GM15510 (cell line): Measurements from ENCODE around the gene PERCC1.
A peak's percentile ranks its signal among the peaks of the same experiment; 100 is the strongest.

Experiments used
- POLR2A ChIP-seq: IDR thresholded peaks from 3 replicates; pipeline ENCODE4 v1.6.1; 2011; ENCODE audit warnings: borderline replicate concordance; ENCODE audit not compliant: insufficient read length; ENCODE audit errors: extremely low read depth

The PERCC1 gene

DNA sequence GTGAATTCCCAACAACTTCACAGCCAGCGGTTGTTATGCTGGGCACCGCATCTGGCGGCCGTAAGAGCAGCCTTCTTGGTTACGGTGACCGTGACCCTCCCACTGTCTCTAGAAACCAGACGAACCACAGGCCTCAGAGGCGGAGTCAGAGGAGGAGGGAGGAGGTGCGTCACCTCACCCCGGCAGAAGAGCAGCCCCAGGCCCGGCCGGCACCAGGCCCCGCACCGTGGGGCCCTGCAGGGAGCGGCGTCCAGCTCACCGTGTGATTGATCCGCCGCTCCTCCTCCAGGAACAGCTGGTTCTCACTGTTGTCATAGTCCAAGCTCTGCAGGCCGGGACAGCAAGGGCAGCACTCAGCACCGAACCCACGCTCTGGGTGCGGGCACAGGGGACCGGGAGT, 30.3 kb downstream of the PERCC1 start:
- no peak for TF ChIP-seq POLR2A

DNA sequence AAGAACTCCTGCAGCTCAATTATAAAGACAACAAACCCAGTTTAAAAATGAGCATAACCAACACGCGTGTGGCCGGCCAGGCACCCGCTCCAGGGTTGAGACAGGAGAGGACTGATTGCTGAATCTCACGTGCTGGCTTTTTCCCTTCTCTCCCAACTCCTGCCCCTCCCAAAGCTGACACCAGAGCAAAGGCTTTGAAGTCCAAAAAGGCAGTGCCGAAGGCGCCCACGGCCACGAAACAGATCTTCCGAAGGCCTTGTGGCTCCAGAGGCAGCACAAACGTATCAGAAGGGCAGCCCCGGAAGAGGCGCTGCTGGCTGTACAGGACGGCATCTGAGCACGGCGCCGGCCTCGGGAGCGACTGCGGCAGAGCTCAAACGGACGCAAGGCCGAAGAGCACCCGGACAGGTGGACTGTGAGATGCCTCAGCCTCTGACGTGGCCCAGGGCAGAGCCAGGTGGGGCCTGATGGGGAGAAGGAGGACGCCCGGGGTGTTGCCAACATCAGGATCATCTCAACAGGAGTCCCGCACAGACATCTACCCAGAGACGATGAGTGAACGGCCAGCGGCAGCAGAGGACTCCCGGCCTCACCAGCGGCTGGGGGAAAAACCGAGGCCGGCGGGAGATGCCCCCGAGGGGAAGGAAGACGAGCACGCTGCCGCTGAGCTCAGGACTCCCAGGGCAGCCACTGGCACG, 33.5 kb downstream of the PERCC1 start:
- TF ChIP-seq POLR2A: no peak

DNA sequence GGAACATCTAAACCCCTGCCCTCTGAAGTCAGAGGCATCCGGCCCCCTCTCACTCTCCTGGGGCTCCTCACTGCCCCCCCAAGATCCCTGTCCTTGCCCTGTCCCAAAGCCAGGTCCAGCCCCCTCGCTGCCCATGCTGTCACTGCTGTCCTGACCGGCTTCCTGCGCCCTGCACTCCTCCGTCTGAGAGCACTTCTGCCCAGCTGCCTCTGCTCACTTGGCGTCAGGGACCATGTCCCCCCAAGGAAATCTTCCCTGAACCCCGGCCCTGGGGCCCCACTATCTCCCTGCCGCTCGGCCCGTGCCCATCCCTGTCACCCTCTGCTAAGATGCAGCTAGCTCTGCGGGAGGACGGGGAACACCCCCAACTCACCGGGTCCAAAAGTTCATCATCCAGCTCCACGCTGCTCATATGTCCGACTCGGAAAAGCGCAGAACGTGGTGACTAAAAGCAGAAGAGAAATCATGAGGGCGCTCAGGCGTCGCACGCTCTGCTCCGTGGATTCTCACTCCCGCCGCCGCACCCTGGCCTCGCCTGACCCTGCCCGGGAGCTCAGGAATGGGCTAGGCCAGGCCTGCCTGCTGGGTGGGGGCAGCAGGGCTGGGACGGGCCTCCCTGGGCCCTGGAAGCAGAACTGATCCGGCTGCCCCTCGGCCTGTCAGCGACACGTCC, 34.2 kb downstream of the PERCC1 start:
- no peak for TF ChIP-seq POLR2A

DNA sequence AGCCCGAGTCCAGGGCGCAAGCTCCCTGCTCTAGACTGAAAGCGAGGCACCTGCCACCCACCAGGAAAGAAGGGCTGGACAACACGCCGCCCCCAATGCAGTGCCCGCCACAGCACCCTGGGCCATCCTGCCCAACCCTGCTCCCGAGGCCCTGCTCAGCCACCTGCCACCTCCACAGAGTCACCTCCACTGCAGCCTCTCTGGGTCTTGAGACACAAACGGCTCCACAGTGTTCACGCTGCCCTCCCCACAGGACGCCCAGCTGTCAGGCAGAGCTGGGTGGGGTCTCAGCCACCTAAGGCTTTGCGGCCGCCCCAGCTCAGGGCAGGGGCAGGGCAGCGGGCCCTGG, 34.7 kb downstream of the PERCC1 start:
- TF ChIP-seq POLR2A: no peak

DNA sequence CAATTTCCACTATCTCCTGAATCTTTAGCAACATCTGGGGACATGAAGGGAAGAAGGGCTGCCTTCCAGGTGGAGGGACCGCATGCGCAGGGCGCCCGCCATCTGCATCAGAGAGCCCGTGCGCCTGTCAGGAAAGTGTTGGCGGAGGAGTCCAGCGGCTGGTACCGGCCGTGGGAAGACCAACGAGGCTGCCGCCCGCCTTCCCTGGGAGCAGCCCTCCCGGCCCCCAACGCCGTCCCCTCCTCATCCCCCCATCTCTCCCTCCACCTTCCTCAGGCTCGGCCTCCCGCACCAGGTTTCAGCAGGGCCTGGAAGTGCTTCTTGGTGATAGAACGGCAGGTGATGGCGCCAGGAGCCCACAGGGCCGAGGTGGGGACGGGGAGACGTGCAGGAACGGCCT, 35.2 kb downstream of the PERCC1 start:
- TF ChIP-seq POLR2A: no peak

DNA sequence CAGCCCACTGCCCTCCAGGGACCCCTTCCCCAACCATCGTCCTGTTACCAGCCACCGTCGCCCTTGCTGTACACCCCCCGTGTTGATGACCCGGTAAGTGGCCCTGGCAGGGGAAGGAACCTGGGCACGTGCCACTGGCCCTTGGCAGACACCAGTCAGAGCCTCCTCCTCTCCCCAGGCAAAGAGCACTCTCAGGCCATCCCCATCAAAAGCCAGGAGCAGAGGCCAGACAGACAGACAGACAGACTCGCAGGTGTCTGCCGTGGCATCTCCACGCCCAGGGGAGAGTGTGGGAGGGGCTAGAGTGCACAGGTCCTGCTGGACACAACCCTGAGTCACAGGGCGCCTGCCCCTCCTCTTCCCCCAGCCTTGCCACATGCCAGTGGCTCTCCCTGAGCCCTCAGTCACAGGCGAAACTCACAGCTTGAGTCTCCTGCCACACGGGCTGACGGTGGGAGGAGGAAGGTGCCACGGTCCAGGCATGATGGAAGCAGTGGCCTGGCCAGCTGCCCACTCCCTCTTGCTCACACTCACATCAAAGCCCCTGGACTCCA, 36.2 kb downstream of the PERCC1 start:
- TF ChIP-seq POLR2A: no peak

DNA sequence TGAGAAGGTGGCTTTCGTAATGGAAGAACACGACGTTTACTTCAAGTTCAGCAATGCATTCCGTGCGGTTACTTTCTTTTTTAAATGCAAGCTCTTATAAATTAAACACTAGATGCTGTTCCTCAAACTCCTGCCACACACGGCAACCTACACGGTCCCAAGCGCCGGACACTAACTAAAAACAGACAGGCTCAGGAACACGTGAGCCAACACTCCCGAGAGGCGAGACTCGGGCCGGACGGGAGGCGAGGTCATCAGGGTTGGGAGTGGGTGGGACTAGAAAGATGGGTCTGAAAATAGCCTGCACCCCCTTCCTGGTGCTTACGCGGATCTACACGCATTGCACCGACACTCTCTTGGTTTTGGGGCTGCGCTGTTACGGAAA, 37.5 kb downstream of the PERCC1 start:
- no peak for TF ChIP-seq POLR2A

DNA sequence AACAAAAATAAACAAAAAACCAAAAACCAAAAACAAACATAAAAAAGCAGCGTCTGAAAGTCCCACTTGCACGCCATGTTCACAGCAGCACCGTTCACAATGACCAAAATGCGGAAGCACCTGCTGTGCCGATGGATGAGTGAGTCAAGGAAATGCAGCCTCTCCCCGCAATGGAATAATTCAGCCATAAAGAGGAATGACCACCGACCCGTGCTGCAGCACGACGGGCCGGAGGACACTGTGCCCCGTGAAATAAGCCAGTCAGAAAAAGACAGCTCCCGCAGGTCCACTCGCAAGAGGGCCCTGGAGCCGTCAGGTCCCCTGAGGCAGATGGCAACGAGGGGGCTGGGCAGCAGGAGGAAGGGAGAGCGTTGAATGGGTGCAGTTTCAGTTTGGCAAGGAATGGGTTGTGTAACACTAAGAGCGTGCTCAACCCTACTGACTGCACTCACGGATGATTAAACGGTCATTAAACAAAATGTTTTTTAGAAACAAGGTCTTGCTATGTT, 38.9 kb downstream of the PERCC1 start:
- TF ChIP-seq POLR2A: no peak

DNA sequence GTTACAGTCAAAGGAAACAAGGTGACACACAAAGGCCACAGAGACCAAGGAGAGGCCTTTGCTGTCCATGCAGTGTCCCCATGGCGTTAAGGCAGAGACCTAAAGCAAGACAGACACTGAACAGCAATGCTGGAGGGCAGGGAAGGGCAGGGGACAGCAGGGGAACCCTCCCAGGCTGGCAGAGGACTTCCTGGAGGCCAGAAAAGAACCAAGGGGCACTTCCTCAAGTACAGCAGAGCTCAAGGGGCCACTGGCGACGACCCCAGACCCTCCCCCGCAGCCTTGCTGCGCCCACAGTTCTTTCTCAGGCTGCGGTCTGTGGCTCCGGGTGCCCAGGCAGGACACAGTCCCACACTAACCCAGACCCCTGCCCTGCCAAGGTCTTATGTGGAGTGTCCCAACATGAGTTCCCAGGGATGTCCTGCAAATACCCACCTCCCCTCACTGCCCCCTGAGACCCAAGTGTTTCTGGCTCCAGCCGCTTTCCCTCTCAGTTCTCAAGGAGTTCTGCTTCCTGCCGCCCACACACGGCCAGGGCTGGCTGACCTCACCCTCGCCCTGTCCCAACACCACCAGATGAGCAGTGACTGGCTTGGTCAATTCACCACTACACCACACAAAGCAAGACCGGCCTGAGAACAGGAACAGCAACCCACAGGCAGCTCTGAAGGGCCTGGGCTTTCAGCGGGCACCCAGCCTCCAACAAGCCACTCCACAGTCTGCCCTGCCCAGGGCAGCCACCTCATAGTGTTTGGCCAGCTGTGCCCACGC, 39.8 kb downstream of the PERCC1 start:
- no peak for TF ChIP-seq POLR2A

DNA sequence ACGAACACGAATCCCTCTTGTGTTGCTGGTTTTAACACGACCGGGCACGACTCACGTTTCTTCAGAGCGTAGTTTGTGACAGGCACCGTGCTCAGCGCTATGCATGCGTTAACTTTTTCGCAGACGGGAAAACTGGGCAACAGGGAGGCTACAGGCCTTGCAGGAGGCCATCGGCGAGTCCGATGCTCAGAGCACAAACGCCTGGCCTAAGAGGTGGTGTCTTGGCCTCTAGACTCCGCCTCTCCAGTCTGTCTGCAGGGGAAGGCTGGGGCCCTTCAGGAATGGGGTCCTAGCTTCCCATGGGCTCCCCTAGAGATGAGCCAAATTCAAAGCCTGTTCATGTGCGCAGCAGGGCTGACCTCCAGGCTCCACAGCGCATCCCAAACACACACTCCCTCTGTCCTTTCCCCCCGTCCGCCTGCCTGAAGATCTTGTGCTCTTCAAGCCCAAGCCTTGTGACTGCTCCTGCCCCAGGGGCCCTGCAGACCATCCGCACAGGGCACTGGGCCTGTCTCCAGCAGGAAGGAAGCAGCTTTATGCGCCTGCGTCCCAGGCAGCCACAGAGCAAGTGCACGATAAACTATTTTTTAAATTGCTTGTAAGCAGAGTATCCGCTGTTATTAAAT, 40.8 kb downstream of the PERCC1 start:
- TF ChIP-seq POLR2A: no peak

DNA sequence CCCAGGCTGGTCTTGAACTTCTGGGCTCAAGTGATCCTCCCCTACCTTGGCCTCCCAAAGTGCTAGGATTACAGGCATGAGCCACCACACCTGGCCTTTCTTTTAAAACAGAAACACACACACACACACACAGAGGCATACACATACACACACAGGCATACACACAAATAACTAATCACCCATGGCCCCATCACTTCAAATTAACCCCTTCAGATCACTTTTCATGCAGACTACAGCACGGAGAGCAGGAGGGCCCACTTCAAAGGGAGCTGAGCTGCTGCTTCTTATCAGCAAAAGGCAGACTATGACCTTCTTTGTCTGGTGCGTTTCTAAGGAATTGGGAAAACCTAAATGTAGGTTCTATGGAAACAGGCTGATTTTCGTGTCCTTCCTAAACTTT, 42.1 kb downstream of the PERCC1 start:
- TF ChIP-seq POLR2A: no peak

DNA sequence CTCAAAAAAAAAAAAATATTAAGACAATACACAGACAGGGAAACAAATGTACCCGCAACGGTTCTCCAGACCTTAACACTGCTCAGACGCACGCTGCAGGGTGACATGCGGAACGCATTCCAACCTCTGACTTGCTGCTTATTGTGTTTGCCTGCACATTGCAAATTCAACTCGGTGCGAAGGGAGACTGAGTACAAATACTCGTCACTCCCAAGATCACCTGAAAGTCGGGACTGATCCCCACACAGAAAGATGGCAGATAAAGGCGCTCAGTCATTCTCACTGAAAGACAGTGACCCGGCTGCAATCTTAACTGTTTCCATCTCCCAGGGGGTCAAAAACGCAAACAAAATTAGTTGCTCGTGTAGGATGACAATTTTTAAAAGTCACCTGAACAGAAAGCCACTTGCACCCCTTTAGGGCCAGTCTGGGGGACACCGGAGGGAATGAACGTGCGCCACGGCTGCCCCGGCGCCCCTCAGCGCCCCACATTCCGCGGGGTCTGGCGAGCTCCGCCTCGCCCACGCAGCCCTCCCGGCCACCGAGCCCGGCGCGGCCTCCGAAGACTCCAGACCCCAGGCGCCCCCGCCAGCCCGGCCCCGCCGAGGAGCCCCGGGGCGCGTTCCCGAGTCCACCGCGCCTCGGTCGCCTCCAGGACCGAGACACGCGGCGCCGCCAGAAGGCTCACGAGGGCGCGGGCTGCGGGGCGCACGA, 43.4 kb downstream of the PERCC1 start:
- TF ChIP-seq POLR2A: no peak

DNA sequence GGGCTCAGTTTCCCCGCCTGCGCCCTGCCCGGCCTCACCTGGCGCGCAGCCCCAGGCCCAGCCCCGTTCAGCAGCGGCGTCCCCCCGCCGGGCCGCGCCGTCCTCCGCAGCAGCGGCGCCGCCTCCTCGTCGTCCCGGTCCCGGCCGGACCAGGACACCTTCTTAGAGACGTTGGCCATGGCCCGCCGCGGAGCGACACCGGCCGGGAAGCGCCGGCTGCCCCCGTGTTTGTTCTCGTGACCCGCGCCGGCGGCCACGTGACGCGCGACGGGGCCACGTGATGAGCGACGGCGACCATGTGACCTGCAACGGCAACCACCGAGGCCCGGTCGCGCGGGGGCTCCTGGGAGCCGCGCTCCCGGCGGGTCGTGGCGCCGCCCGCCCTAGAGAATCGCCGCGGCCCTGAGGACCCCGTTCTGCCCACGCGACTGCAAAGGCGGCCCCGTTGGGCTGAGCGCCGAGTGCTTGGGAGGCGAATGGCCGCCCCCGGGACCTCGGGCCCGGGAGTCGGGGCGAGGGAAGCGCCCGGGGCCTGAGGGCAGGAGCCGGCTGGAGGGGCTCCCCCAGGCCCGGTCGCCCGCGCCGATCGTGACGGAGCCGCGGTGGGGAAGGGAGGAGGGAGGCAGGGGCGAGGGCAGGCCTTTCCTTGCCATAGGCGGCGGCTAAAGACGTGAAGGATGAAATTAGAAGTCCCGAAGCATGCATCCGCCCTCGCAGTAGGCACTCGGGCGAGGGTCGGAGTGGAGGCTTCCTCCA, 44.1 kb downstream of the PERCC1 start, which contains the start of gene CLCN7:
CLCN7 (minus strand) TSS at position 233 of the 756 bp plus-strand sequence; CDS start at position 179, 54 bp downstream.
- TF ChIP-seq POLR2A: peak; percentile 98
